Activated naive CD8-positive, alpha-beta T cell treated with anti-CD3 and anti-CD28 coated beads, Interleukin-2, amount 10 ng/mL, durations not matched to agents 7 days and 5 days (primary cell): ENCODE data around the gene C1orf174. TPM values are rescaled to one million over a fixed set of nuclear protein-coding genes. Genes with fewer than 3 reads are reported as not detected.

Experiments
- ATAC-seq: fragments of 150-1000 bp; cut with Tn5 transposase; one replicate; pipeline ENCODE4 v1.10.0; 2021; ENCODE audit warnings: low read depth, moderate library complexity
- POLR2A ChIA-PET: fragments of 350-600 bp; sonication (Branson Sonifier 250); formaldehyde crosslinking; loops from one replicate; lab custom pipeline; 2021; ENCODE audit warnings: antibody characterized with exemption; lab: Charles Lee
- DNase-seq: peaks from one replicate; pipeline ENCODE4 v3.0.0; 2021
- H3K27ac Mint-ChIP-seq: one replicate; pipeline ENCODE4 v1.8.0; 2022; ENCODE audit warnings: mild to moderate bottlenecking, mixed read lengths
- H3K27me3 Mint-ChIP-seq: one replicate; pipeline ENCODE4 v1.8.0; 2022; ENCODE audit warnings: mild to moderate bottlenecking, moderate library complexity, mixed read lengths
- H3K36me3 Mint-ChIP-seq: one replicate; pipeline ENCODE4 v1.8.0; 2021; ENCODE audit warnings: mild to moderate bottlenecking, mixed read lengths
- H3K4me1 Mint-ChIP-seq: one replicate; pipeline ENCODE4 v1.8.0; 2021; ENCODE audit warnings: mixed read lengths
- H3K4me3 Mint-ChIP-seq: one replicate; pipeline ENCODE4 v1.8.0; 2022; ENCODE audit warnings: mild to moderate bottlenecking, moderate library complexity, mixed read lengths
- H3K9me3 Mint-ChIP-seq: one replicate; pipeline ENCODE4 v1.8.0; 2021; ENCODE audit warnings: mixed read lengths
- total RNA-seq, 2 experiments: library from RNA; stranded (reverse); gene quantifications; one replicate each; pipeline ENCODE4 v1.2.3, GENCODE V29; 2021

C1orf174 gene
- total RNA-seq, 2 experiments from 2014 or later, result 31.1 to 34.4 TPM

DNA sequence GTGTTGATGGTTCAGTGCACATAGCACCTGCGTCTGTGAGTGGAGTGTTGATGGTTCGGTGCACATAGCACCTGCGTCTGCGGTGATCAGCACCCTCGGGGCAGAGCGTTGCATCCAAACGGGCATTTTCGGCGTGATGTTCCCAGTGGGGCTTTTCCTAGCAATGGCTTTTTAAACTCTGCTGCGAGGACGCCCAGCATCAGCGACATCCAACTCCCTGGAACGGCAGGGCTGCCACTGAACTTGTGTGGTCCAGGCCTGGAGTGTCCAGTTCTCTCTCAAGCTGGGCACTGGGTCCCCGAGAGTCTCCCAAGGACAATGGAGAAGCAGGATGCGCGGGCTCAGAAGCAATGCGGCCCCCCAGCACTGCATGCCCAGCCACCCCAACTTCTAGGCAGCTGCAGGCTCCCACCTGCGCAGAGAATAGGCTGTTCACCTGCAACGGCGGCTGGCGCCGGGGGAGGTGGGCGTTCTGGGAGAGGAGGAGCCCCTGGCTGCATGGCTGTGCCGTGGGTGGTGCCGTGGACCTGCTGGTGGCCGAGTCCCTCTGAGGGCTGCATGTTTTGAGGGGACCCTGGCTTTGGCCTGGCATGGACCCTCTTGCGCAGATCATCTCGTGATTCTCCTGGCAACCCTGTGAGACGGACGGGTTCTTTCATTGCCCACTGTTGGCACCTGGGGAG lies 10.1 kb upstream of the C1orf174 start:
- H3K4me3 Mint-ChIP-seq, result no peak overlapping the region
- H3K36me3 Mint-ChIP-seq, result no peaks in the 10 kb centered on the region
- no peaks in the 10 kb centered on the region for H3K9me3 Mint-ChIP-seq
- H3K27me3 Mint-ChIP-seq, result peaks cover 6% of the 10 kb centered on the region
- no peak overlapping the region for H3K27ac Mint-ChIP-seq
- ATAC-seq, result no peak
- peaks cover 9% of the 10 kb centered on the region for H3K4me1 Mint-ChIP-seq
- POLR2A ChIA-PET, result no interaction called here
- peak; percentile 18 for DNase-seq

DNA sequence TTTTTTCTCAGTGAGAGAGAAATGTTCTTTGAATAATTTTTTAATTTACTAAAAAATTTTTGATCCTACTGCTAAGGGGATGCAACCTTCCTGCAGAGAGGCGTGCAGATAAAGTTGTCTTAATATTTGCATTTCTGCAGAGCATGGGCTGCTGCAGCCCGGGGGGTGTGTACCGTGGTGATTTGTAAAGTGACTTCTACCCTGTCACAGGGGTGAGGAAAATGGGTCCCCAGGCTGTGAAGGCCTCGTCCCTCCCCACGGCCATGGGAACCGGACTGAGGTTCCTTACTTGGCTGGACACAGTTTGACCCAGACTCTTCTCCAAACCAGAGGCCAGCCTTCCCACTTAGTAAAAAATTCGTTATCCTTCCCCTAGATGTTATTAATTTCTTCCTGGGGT lies 9.5 kb upstream of the C1orf174 start:
- Mint-ChIP-seq H3K9me3 (no peaks in the 10 kb centered on the region), H3K27ac (no peak overlapping the region), H3K4me3 (no peak overlapping the region), H3K4me1 (peaks cover 9% of the 10 kb centered on the region), H3K36me3 (no peaks in the 10 kb centered on the region), H3K27me3 (peaks cover 6% of the 10 kb centered on the region)
- DNase-seq, result no peak
- POLR2A ChIA-PET, result no interaction called here
- no peak for ATAC-seq

- Mint-ChIP-seq H3K9me3 (no peaks in the 10 kb centered on the region), H3K27me3 (peaks cover 6% of the 10 kb centered on the region), H3K36me3 (no peaks in the 10 kb centered on the region), H3K4me3 (no peak overlapping the region), H3K27ac (no peak overlapping the region), H3K4me1 (peaks cover 11% of the 10 kb centered on the region)
- DNase-seq, result no peak
- POLR2A ChIA-PET, result interaction anchor here (0.6 kb wide), 1 partner anchor 19 kb away, joined by 3 read pairs; no protein-coding TSS in a partner anchor
- no peak for ATAC-seq
Observed at GRCh38 chr1:3908886-3909517, 8.9 kb upstream of the C1orf174 start.

DNA sequence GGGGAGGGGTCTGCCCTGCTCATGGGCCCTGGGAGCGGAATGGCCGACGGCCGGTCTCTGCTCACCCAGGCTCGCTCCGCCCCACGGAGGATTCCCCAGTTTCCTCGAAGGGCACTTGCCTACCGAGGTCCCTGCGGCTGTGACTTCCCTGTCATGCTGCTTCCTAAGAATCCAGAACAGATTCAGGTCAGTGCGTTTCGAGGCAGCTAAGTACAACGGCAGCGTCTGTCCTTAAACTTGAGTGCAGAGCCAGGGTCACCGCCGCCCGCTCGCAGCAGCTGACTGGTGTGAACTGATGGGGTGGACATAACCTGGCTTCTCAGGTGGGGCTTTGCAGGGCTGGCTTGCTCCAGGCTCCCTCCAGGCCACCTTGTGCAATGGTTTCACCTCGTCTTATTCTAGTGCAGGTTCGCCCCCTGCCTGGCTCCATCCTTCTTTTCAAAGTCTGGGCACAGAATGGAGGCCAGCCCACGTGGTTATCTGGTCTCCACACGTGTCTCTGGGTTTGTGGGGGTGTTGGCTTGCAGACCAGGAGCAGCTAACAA lies 7.6 kb upstream of the C1orf174 start:
- no peaks in the 10 kb centered on the region for H3K9me3 Mint-ChIP-seq
- no peak overlapping the region for H3K4me3 Mint-ChIP-seq
- peaks cover 6% of the 10 kb centered on the region for H3K27me3 Mint-ChIP-seq
- POLR2A ChIA-PET, result interaction anchor here (1.2 kb wide), 1 partner anchor 49 kb away, joined by 4 read pairs; no protein-coding TSS in a partner anchor
- H3K4me1 Mint-ChIP-seq, result peaks cover 24% of the 10 kb centered on the region
- DNase-seq, result no peak
- H3K36me3 Mint-ChIP-seq, result no peaks in the 10 kb centered on the region
- H3K27ac Mint-ChIP-seq, result no peak overlapping the region
- no peak for ATAC-seq

GRCh38 chr1:3907031-3907534 lies 7.0 kb upstream of the C1orf174 start:
- Mint-ChIP-seq H3K36me3 (no peaks in the 10 kb centered on the region), H3K27me3 (peaks cover 6% of the 10 kb centered on the region), H3K4me1 (peaks cover 30% of the 10 kb centered on the region), H3K9me3 (no peaks in the 10 kb centered on the region), H3K4me3 (no peak overlapping the region), H3K27ac (no peak overlapping the region)
- DNase-seq (no peak), ATAC-seq (no peak)
- POLR2A ChIA-PET, result interaction anchor here (0.6 to 1.2 kb wide), 2 partner anchors 49 to 50 kb away, joined by 3 to 4 read pairs; partner anchors contain the start of genes CEP104 and DFFB

GRCh38 chr1:3906672-3907020 lies 6.6 kb upstream of the C1orf174 start:
- Mint-ChIP-seq H3K27ac (no peak overlapping the region), H3K4me3 (no peak overlapping the region), H3K9me3 (no peaks in the 10 kb centered on the region), H3K4me1 (peaks cover 32% of the 10 kb centered on the region), H3K36me3 (no peaks in the 10 kb centered on the region), H3K27me3 (peaks cover 6% of the 10 kb centered on the region)
- no peak for DNase-seq
- ATAC-seq, result no peak
- POLR2A ChIA-PET, result interaction anchor here (0.6 to 1.2 kb wide), 2 partner anchors 48 to 49 kb away, joined by 3 to 4 read pairs; partner anchors contain the start of genes CEP104 and DFFB

GRCh38 chr1:3905953-3906671 lies 6.0 kb upstream of the C1orf174 start:
- H3K9me3 Mint-ChIP-seq, result no peaks in the 10 kb centered on the region
- POLR2A ChIA-PET, result no interaction called here
- no peaks in the 10 kb centered on the region for H3K36me3 Mint-ChIP-seq
- ATAC-seq, result no peak
- no peak for DNase-seq
- no peak overlapping the region for H3K4me3 Mint-ChIP-seq
- no peak overlapping the region for H3K27ac Mint-ChIP-seq
- H3K27me3 Mint-ChIP-seq, result peaks cover 6% of the 10 kb centered on the region
- H3K4me1 Mint-ChIP-seq, result peaks cover 33% of the 10 kb centered on the region

- peaks cover 30% of the 10 kb centered on the region for H3K4me1 Mint-ChIP-seq
- POLR2A ChIA-PET, result no interaction called here
- H3K27ac Mint-ChIP-seq, result no peak overlapping the region
- H3K9me3 Mint-ChIP-seq, result no peaks in the 10 kb centered on the region
- H3K27me3 Mint-ChIP-seq, result peaks cover 2% of the 10 kb centered on the region
- DNase-seq, result no peak
- no peak for ATAC-seq
- no peaks in the 10 kb centered on the region for H3K36me3 Mint-ChIP-seq
- H3K4me3 Mint-ChIP-seq, result no peak overlapping the region
Observed at GRCh38 chr1:3905266-3905952, 5.3 kb upstream of the C1orf174 start.

GRCh38 chr1:3904843-3905185 lies 4.7 kb upstream of the C1orf174 start:
- POLR2A ChIA-PET, result interaction anchor here (6.3 kb wide), 1 partner anchor 48 kb away, joined by 64 read pairs; the partner anchor contains the start of genes CEP104 and DFFB
- DNase-seq (no peak), ATAC-seq (no peak)
- no peaks in the 10 kb centered on the region for H3K9me3 Mint-ChIP-seq
- H3K27ac Mint-ChIP-seq, result no peak overlapping the region
- peaks cover 30% of the 10 kb centered on the region for H3K4me1 Mint-ChIP-seq
- peaks cover 2% of the 10 kb centered on the region for H3K27me3 Mint-ChIP-seq
- H3K4me3 Mint-ChIP-seq, result no peak overlapping the region
- H3K36me3 Mint-ChIP-seq, result peaks cover 1% of the 10 kb centered on the region

DNA sequence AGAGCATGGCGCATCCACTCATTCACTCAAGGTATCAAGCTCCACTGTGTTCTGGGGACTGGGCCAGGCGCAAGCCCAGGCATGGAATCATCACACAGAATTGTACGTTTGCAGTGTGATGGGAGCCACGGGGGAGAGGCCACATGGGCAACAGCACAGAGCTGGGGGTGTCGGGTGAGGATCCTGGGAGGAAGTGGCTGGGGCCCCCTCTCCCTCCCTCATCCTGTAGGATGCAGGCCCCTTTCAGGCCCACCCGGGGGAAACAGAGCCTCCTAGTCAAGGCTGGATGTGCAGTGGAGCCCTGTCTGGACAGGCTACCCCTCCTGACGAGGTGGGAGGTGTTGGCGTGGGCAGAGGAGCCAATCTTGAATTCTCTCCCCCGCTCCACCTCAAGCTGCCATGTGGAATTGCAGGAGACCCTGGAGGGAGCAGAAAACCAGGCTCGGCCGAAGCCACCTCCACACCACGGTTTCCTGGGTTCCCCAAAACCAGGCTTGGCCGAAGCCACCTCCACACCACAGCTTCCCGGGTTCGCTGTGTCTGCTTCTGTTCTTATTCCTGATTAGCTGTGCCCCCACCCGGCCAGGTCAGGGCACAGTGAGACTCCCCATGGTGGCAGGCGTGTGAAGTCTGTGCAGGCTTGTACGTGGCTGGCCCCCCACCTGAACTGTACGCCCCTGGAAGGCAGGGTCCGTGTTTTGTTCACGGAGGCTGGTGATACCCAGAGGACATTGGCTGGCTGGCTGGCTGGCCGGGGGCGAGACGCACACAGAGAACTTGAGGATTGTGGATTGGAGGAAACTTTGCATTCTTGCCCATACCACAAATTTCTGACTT lies 4.2 kb upstream of the C1orf174 start:
- H3K4me3 Mint-ChIP-seq, result peak overlapping the region; percentile 97
- H3K9me3 Mint-ChIP-seq, result no peaks in the 10 kb centered on the region
- H3K36me3 Mint-ChIP-seq, result peaks cover 1% of the 10 kb centered on the region
- DNase-seq, result no peak
- H3K27ac Mint-ChIP-seq, result peak overlapping the region; percentile 93
- peaks cover 33% of the 10 kb centered on the region for H3K4me1 Mint-ChIP-seq
- POLR2A ChIA-PET, result interaction anchor here (6.3 kb wide), 1 partner anchor 47 kb away, joined by 64 read pairs; the partner anchor contains the start of genes CEP104 and DFFB
- H3K27me3 Mint-ChIP-seq, result peaks cover 2% of the 10 kb centered on the region
- no peak for ATAC-seq

DNA sequence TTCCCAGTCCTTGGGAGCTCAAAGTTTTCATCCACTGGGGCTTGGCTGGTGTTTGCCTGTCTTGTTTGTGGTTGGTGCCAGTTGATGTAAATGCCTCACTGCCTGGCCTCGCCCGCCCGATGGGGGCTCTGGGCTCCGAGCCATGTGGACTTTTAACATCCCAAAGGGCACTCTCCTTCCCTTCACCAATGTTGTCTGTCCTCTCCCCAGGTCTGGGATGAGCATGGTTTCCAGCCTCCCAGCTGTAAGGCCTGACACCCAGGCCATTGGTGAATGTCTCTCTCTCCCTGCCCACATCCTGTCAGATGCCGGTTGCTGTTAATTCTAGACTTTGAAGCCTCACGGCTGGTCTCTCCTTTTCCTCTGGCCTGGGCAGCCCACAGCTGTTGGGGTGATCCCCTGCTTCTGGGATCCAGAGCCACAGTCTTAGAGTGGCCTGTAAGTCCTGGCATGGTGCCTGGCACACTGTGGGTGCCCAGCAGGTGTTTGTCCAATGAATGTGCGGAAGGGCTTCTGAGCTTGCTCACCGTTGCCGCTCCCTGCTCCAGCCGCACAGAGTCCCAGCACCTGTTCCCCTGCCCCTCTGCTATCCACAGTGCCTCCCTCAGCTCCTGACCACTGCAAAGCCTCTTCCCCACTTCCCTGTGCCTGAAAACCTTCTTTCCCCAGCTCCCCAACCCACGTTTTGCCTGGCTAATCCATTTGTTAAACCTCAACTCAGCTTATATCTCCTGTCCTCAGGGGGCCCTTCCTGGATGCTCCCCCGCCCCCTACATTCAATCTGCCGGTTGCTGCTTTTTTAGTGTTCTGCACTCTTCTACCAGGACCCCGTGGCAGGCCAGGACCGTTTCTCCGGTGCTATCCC lies 3.3 kb upstream of the C1orf174 start:
- Mint-ChIP-seq H3K27ac (peak overlapping the region; percentile 93), H3K4me3 (peak overlapping the region; percentile 97), H3K4me1 (peaks cover 38% of the 10 kb centered on the region), H3K9me3 (no peaks in the 10 kb centered on the region), H3K36me3 (peaks cover 4% of the 10 kb centered on the region), H3K27me3 (no peaks in the 10 kb centered on the region)
- DNase-seq (peak; percentile 55), ATAC-seq (no peak)
- POLR2A ChIA-PET, result interaction anchor here (1.0 to 6.3 kb wide), 2 partner anchors 46 to 107 kb away, joined by 6 to 64 read pairs; partner anchors contain the start of genes CEP104, DFFB and LRRC47
